GM18951 (cell line): ENCODE data around the gene TMEM185B.
"Not testable (repeated sequence)": the region's sequence is repeated elsewhere in the genome, so short reads cannot be mapped to it uniquely, and the experiment has no call there.

Experiments
- POLR2A ChIP-seq: IDR thresholded peaks from 4 replicates; pipeline ENCODE4 v1.6.1; 2011; ENCODE audit warnings: mild to moderate bottlenecking; ENCODE audit not compliant: insufficient read length, insufficient read depth; ENCODE audit errors: extremely low read depth
- in situ Hi-C: fragments of 300-500 bp; cut with MboI; formaldehyde crosslinking; loops from one replicate; pipeline ENCODE4 v1.12.0; 2022; ENCODE audit warnings: low sequenced_read_pairs, mixed read lengths, inconsistent platforms; ENCODE audit not compliant: unreplicated experiment

The TMEM185B gene

GRCh38 chr2:120204022-120204405 is 19.2 kb downstream of the TMEM185B start:
- in situ Hi-C loops = no loop called here
- no peak for TF ChIP-seq POLR2A

GRCh38 chr2:120203251-120204021 is 19.8 kb downstream of the TMEM185B start:
- in situ Hi-C loops = no loop called here
- TF ChIP-seq POLR2A = no peak

GRCh38 chr2:120199817-120200459 is 23.3 kb downstream of the TMEM185B start:
- in situ Hi-C loops = not testable (repeated sequence)

GRCh38 chr2:120195553-120195952 is 27.6 kb downstream of the TMEM185B start:
- TF ChIP-seq POLR2A = no peak
- in situ Hi-C loops = no loop called here

- in situ Hi-C loops = no loop called here
- TF ChIP-seq POLR2A = no peak
These were observed 30.9 kb downstream of the TMEM185B start for GRCh38 chr2:120192280-120192679.

- no peak for TF ChIP-seq POLR2A
These were observed 34.0 kb downstream of the TMEM185B start for GRCh38 chr2:120189189-120189588.

GRCh38 chr2:120182019-120182560 is 41.1 kb downstream of the TMEM185B start:
- TF ChIP-seq POLR2A = no peak
- in situ Hi-C loops = no loop called here

More at GRCh38 chr2:120189189-120189588, 34.0 kb downstream of the TMEM185B start:
- in situ Hi-C loops = no loop called here

GRCh38 chr2:120180066-120180465 is 43.1 kb downstream of the TMEM185B start:
- TF ChIP-seq POLR2A = no peak
- in situ Hi-C loops = no loop called here

GRCh38 chr2:120179396-120179795 is 43.8 kb downstream of the TMEM185B start:
- in situ Hi-C loops = loop anchor here (10.0 kb wide), 1 partner anchor 425 kb away; the partner anchor contains the start of gene PTPN4
- TF ChIP-seq POLR2A = no peak

GRCh38 chr2:120177973-120178372 is 45.2 kb downstream of the TMEM185B start:
- in situ Hi-C loops = loop anchor here (10.0 kb wide), 1 partner anchor 423 kb away; the partner anchor contains the start of gene PTPN4
- no peak for TF ChIP-seq POLR2A

- in situ Hi-C loops = loop anchor here (10.0 kb wide), 1 partner anchor 422 kb away; the partner anchor contains the start of gene PTPN4
These were observed 46.1 kb downstream of the TMEM185B start for GRCh38 chr2:120177001-120177621.

GRCh38 chr2:120176526-120176925 is 46.7 kb downstream of the TMEM185B start:
- in situ Hi-C loops = loop anchor here (10.0 kb wide), 1 partner anchor 422 kb away; the partner anchor contains the start of gene PTPN4
- no peak for TF ChIP-seq POLR2A

More at GRCh38 chr2:120177001-120177621, 46.1 kb downstream of the TMEM185B start:
- TF ChIP-seq POLR2A = peak; percentile 87

GRCh38 chr2:120174963-120175581 is 48.1 kb downstream of the TMEM185B start:
- in situ Hi-C loops = loop anchor here (10.0 kb wide), 1 partner anchor 420 kb away; the partner anchor contains the start of gene PTPN4
- TF ChIP-seq POLR2A = no peak
